Testis (tissue), 3 donors: ENCODE data around the gene ROR2. TPM values are rescaled to one million over a fixed set of nuclear protein-coding genes. Genes with fewer than 3 reads are reported as not detected.
A peak's percentile ranks its signal among the peaks of the same experiment; 100 is the strongest.

Experiments used
- DNase-seq: peaks from one replicate; pipeline ENCODE4 v3.0.0-alpha.2; 2019
- H3K27ac ChIP-seq, 2 donors: fragments of 200-600 bp; sonication (generic); one replicate each; pipeline ENCODE4 v1.5.1; 2019
- H3K27me3 ChIP-seq: fragments of 200-600 bp; sonication (generic); one replicate; pipeline ENCODE4 v1.5.1; 2019
- H3K36me3 ChIP-seq: fragments of 200-600 bp; sonication (generic); one replicate; pipeline ENCODE4 v1.5.1; 2017; ENCODE audit warnings: low read depth; ENCODE audit errors: missing control alignments
- H3K4me1 ChIP-seq: fragments of 200-600 bp; sonication (generic); one replicate; pipeline ENCODE4 v1.5.1; 2019
- H3K4me3 ChIP-seq, 2 donors: fragments of 200-600 bp; sonication (generic); one replicate each; pipeline ENCODE4 v1.5.1; 2017 to 2019
- H3K9me3 ChIP-seq: fragments of 200-600 bp; sonication (generic); one replicate; pipeline ENCODE4 v1.5.1; 2017
- CTCF ChIP-seq, 3 experiments: fragments of 450-650 bp in 2 of 3; fragments of 200-600 bp in 1 of 3; sonication (generic) in 1 of 3; IDR thresholded peaks; one replicate each; pipeline ENCODE4 v1.5.1; 2016 to 2019; ENCODE audit warnings: antibody characterized with exemption in 3 of 3, mild to moderate bottlenecking in 2 of 3, moderate library complexity in 1 of 3
- POLR2A ChIP-seq: fragments of 450-650 bp; IDR thresholded peaks from one replicate; pipeline ENCODE4 v1.6.1; 2017; ENCODE audit warnings: antibody characterized with exemption, mild to moderate bottlenecking, moderate library complexity
- WGBS, 2 donors: methylation state at CpG; one replicate each; pipeline ENCODE4 v1.1.5; 2018; 5-methylcytosine and 5-hydroxymethylcytosine counted together
- intact Hi-C: fragments of 100-400 bp; cut with DNase I; formaldehyde crosslinking; loops from one replicate; pipeline ENCODE4 v1.15.1; 2023; ENCODE audit warnings: low total_unique reads
- polyA plus RNA-seq: library from polyadenylated mRNA; stranded (reverse); fragments of 350-450 nt; fragmentation: Illumina TruSeq; extraction: RNeasy Lipid Tissue Mini Kit (QIAGEN cat#74804); gene quantifications from one replicate; pipeline ENCODE4 v1.2.3, GENCODE V29; 2014; ENCODE audit warnings: low read depth, low replicate concordance; ENCODE audit not compliant: insufficient read depth
- total RNA-seq, 2 donors: library from RNA; depleted of rRNA; stranded (reverse); fragments of >200 nt; gene quantifications; one replicate each; pipeline ENCODE4 v1.2.3, GENCODE V29; 2016

Gene ROR2
- total and polyA plus RNA-seq, 3 donors from 2014 or later, result 11.5 to 16.5 (median 12.3) TPM

- no peak for DNase-seq
- peak overlapping the region in 1 of 2 donors; percentile 75 for H3K27ac ChIP-seq
- TF ChIP-seq POLR2A (no peak), CTCF (IDR thresholded peaks at IDR 0.05) (no peak)
Observed at GRCh38 chr9:91818647-91819403, 131.2 kb downstream of the ROR2 start.

GRCh38 chr9:91818225-91818585, 131.8 kb downstream of the ROR2 start:
- H3K4me1 ChIP-seq, result peaks cover 22% of the 10 kb centered on the region
- no peak for DNase-seq
- no peak overlapping the region for H3K4me3 ChIP-seq
- no peaks in the 10 kb centered on the region for H3K27me3 ChIP-seq
- no peaks in the 10 kb centered on the region for H3K36me3 ChIP-seq
- peak overlapping the region; percentile 61 to 75 for H3K27ac ChIP-seq
- WGBS, 2 donors, result 54 to 57% methylated on average over 3 of the region's 3 CpGs
- TF ChIP-seq POLR2A, result no peak
- no peak for TF ChIP-seq CTCF (IDR thresholded peaks at IDR 0.05)
- intact Hi-C loops, result no loop called here
- no peaks in the 10 kb centered on the region for H3K9me3 ChIP-seq

More at GRCh38 chr9:91818647-91819403, 131.2 kb downstream of the ROR2 start:
- no peaks in the 10 kb centered on the region for H3K9me3 ChIP-seq
- peaks cover 22% of the 10 kb centered on the region for H3K4me1 ChIP-seq
- H3K4me3 ChIP-seq, result no peak overlapping the region
- H3K27me3 ChIP-seq, result no peaks in the 10 kb centered on the region
- H3K36me3 ChIP-seq, result no peaks in the 10 kb centered on the region
- intact Hi-C loops, result no loop called here
- WGBS, 2 donors, result 93 to 94% methylated on average over 15 of the region's 15 CpGs

- Histone ChIP-seq H3K9me3 (no peaks in the 10 kb centered on the region), H3K4me1 (peaks cover 22% of the 10 kb centered on the region), H3K36me3 (no peaks in the 10 kb centered on the region), H3K4me3 (no peak overlapping the region), H3K27ac (peak overlapping the region; percentile 61 to 75), H3K27me3 (no peaks in the 10 kb centered on the region)
- intact Hi-C loops, result no loop called here
- WGBS, 2 donors, result 26 to 32% methylated on average over 18 to 20 of the region's 20 CpGs
- no peak for TF ChIP-seq POLR2A
- no peak for TF ChIP-seq CTCF (IDR thresholded peaks at IDR 0.05)
- no peak for DNase-seq
Observed at GRCh38 chr9:91817493-91818224, 132.4 kb downstream of the ROR2 start.

GRCh38 chr9:91817106-91817492, 132.9 kb downstream of the ROR2 start:
- DNase-seq, result no peak
- Histone ChIP-seq H3K36me3 (no peaks in the 10 kb centered on the region), H3K4me3 (no peak overlapping the region), H3K4me1 (peaks cover 22% of the 10 kb centered on the region), H3K27ac (peak overlapping the region; percentile 61 to 75), H3K27me3 (no peaks in the 10 kb centered on the region), H3K9me3 (no peaks in the 10 kb centered on the region)
- intact Hi-C loops, result no loop called here
- 77% methylated on average over 2 to 8 of the region's 8 CpGs for WGBS, 2 donors
- TF ChIP-seq CTCF (IDR thresholded peaks at IDR 0.05) (no peak), POLR2A (no peak)
